ENCODE results near the gene CTSE. TPM values are rescaled to one million over a fixed set of nuclear protein-coding genes. Genes with fewer than 3 reads are reported as not detected.

The CTSE gene
- total RNA-seq, 1 experiment from 2014 or later: not detected

DNA sequence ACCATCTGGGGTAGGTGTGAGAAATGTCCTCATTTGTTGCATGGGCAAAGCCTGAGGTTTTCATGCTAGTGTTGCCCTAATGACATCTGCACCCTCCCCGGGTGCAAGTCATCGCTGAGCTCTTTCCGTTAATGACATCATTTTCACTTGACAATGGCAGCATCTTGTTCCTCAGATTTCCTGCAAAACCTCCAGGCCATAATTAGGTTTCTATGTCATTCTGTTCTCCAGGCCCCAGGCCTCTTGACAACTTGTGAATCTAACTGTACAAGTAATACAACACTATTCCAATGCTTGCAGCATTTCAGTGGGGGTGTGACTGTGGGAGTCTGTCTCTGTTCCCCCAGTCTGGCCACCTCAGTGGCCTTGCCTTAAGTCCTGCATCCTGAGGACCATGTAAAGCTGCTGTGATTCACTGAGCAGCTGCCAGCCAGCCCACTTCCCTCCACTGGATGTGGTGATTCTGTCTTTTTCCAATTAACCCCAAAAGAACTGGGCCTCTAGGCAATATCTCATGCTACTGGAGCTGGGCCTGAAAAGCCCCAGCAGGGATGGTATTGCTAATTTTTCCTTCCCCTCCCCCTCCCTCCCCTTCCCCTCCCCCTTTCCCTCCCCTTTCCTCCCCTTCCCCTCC is 43.3 kb downstream of the CTSE start:
- H3K9me3 ChIP-seq (ENCODE audit: control insufficient read depth, insufficient read depth, low read depth, low read length): no peaks in the 10 kb centered on the region
- BruUV-seq (replicated peaks): no TSS peak
- ChIA-PET CTCF (interaction anchor here (0.8 to 4.0 kb wide), 2 partner anchors 61 to 62 kb away, joined by 3 to 116 read pairs; no protein-coding TSS in a partner anchor), POLR2A (no interaction called here)
- DNase-seq (ENCODE audit: low read depth, low spot score): no peak
- TF ChIP-seq POLR2AphosphoS5 (IDR thresholded peaks at IDR 0.05; ENCODE audit: low read depth, low read length) (no peak), TCF7L2 (IDR thresholded peaks at IDR 0.05; ENCODE audit: low read depth, low read length) (no peak), SIN3A (IDR thresholded peaks at IDR 0.05; ENCODE audit: borderline replicate concordance, insufficient read depth, low read depth, low read length) (no peak)
- TF ChIP-seq, protein P1, sequence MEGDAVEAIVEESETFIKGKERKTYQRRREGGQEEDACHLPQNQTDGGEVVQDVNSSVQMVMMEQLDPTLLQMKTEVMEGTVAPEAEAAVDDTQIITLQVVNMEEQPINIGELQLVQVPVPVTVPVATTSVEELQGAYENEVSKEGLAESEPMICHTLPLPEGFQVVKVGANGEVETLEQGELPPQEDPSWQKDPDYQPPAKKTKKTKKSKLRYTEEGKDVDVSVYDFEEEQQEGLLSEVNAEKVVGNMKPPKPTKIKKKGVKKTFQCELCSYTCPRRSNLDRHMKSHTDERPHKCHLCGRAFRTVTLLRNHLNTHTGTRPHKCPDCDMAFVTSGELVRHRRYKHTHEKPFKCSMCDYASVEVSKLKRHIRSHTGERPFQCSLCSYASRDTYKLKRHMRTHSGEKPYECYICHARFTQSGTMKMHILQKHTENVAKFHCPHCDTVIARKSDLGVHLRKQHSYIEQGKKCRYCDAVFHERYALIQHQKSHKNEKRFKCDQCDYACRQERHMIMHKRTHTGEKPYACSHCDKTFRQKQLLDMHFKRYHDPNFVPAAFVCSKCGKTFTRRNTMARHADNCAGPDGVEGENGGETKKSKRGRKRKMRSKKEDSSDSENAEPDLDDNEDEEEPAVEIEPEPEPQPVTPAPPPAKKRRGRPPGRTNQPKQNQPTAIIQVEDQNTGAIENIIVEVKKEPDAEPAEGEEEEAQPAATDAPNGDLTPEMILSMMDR (IDR thresholded peaks at IDR 0.05): no peak
- TF ChIP-seq, protein P2, sequence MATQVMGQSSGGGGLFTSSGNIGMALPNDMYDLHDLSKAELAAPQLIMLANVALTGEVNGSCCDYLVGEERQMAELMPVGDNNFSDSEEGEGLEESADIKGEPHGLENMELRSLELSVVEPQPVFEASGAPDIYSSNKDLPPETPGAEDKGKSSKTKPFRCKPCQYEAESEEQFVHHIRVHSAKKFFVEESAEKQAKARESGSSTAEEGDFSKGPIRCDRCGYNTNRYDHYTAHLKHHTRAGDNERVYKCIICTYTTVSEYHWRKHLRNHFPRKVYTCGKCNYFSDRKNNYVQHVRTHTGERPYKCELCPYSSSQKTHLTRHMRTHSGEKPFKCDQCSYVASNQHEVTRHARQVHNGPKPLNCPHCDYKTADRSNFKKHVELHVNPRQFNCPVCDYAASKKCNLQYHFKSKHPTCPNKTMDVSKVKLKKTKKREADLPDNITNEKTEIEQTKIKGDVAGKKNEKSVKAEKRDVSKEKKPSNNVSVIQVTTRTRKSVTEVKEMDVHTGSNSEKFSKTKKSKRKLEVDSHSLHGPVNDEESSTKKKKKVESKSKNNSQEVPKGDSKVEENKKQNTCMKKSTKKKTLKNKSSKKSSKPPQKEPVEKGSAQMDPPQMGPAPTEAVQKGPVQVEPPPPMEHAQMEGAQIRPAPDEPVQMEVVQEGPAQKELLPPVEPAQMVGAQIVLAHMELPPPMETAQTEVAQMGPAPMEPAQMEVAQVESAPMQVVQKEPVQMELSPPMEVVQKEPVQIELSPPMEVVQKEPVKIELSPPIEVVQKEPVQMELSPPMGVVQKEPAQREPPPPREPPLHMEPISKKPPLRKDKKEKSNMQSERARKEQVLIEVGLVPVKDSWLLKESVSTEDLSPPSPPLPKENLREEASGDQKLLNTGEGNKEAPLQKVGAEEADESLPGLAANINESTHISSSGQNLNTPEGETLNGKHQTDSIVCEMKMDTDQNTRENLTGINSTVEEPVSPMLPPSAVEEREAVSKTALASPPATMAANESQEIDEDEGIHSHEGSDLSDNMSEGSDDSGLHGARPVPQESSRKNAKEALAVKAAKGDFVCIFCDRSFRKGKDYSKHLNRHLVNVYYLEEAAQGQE (IDR thresholded peaks at IDR 0.05; ENCODE audit: insufficient read depth in 1 of 2, low read depth in 2 of 2, low read length in 1 of 2): no peak
- H3K4me1 ChIP-seq (ENCODE audit: control insufficient read depth, insufficient read depth, low read length): no peaks in the 10 kb centered on the region
- ATAC-seq: no peak
- intact Hi-C loops (cut with micrococcal nuclease; ENCODE audit: unreplicated experiment) (no loop called here), in situ Hi-C loops (cut with HindIII; ENCODE audit: low pct_unique_long_range_greater_than_20kb, low sequenced_read_pairs) (no loop called here)
- no peaks in the 10 kb centered on the region for H3K36me3 ChIP-seq (ENCODE audit: control insufficient read depth, insufficient read depth, low read length)
- no peaks in the 10 kb centered on the region; the same call in 1 of the 2 replicates for H3K27me3 ChIP-seq (ENCODE audit: control insufficient read depth, insufficient read depth, low read length)
- no peak overlapping the region for H3K4me3 ChIP-seq (ENCODE audit: low read depth in 2 of 2, low read length in 2 of 2)
- no peak overlapping the region for H3K27ac ChIP-seq (ENCODE audit: low read length)

DNA sequence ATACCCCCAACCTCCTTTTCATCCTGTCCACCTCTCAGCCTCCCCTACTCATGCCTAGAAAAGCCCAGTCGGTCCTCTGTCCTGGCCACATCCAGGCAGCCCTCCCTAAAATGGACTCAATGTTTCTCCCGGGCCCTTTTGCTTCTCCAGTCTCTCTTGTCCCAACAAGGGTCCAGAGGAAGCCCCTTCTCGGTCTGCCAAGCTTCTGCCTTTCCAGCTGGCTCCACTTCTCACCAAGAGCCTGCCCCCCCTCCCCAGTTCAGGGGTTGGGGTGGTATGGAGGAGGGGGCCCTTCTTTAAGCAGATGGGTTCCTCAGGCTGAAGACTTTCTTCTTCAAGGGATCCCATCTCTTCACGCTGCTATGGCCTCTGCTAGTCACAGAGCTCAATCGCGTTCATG is 44.4 kb downstream of the CTSE start:
- ChIA-PET CTCF (interaction anchor here (4.0 kb wide), 1 partner anchor 60 kb away, joined by 116 read pairs; no protein-coding TSS in a partner anchor), POLR2A (interaction anchor here (0.6 kb wide), 1 partner anchor 63 kb away, joined by 4 read pairs; no protein-coding TSS in a partner anchor)
- ATAC-seq (no peak), DNase-seq (ENCODE audit: low read depth, low spot score) (no peak)
- intact Hi-C loops (cut with micrococcal nuclease; ENCODE audit: unreplicated experiment): no loop called here
- H3K36me3 ChIP-seq (ENCODE audit: control insufficient read depth, insufficient read depth, low read length): no peaks in the 10 kb centered on the region
- TF ChIP-seq, protein P2 (IDR thresholded peaks at IDR 0.05; ENCODE audit: insufficient read depth in 1 of 2, low read depth in 2 of 2, low read length in 1 of 2): no peak
- TF ChIP-seq TCF7L2 (IDR thresholded peaks at IDR 0.05; ENCODE audit: low read depth, low read length): no peak
- no peak for TF ChIP-seq SIN3A (IDR thresholded peaks at IDR 0.05; ENCODE audit: borderline replicate concordance, insufficient read depth, low read depth, low read length)
- no peak for TF ChIP-seq POLR2AphosphoS5 (IDR thresholded peaks at IDR 0.05; ENCODE audit: low read depth, low read length)
- TF ChIP-seq, protein P1 (IDR thresholded peaks at IDR 0.05): no peak
- H3K9me3 ChIP-seq (ENCODE audit: control insufficient read depth, insufficient read depth, low read depth, low read length): no peaks in the 10 kb centered on the region
- no peaks in the 10 kb centered on the region for H3K4me1 ChIP-seq (ENCODE audit: control insufficient read depth, insufficient read depth, low read length)
- H3K4me3 ChIP-seq (ENCODE audit: low read depth in 2 of 2, low read length in 2 of 2): no peak overlapping the region
- in situ Hi-C loops (cut with HindIII; ENCODE audit: low pct_unique_long_range_greater_than_20kb, low sequenced_read_pairs): no loop called here
- BruUV-seq (replicated peaks): no TSS peak
- H3K27ac ChIP-seq (ENCODE audit: low read length): no peak overlapping the region
- no peaks in the 10 kb centered on the region; the same call in 1 of the 2 replicates for H3K27me3 ChIP-seq (ENCODE audit: control insufficient read depth, insufficient read depth, low read length)

All from Panc1 (cell line).